CD4-positive, alpha-beta T cell treated with Interleukin-4 for 1 hour (primary cell): ENCODE data around the gene KDM2A.

Experiments
- DNase-seq, 2 donors: peaks; one replicate each; pipeline ENCODE4 v3.0.0-alpha.2; 2020 to 2022

Gene KDM2A

DNA sequence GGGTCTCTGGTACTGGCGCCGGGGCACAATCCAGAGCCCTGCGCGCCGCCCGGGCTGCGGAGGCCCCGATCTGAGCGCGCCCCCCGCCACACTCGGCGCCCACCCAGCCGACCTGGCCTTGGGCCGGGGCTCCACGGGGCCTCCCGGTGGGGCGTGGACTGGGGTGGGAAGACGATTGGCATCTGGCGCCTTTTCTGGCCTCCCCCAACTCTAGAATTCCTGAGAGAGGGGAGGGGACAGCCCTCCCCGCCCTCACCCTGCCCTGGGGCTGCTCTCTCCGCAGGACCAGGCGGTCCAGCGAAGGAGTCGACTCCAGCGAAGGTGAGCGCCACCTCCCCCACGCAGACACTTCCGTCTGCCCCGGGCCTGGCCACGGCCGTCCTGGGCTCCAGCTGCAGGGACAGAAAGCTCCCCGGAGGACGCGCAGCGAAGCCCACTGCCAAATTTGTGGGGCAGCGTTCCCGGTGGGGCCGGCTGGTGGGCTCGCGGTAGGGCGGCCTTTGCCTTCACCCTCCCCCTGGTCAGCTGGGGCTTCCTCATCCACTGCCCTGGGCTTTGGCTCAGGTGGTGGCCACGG lies 184.9 kb downstream of the KDM2A start:
- no peak for DNase-seq

DNA sequence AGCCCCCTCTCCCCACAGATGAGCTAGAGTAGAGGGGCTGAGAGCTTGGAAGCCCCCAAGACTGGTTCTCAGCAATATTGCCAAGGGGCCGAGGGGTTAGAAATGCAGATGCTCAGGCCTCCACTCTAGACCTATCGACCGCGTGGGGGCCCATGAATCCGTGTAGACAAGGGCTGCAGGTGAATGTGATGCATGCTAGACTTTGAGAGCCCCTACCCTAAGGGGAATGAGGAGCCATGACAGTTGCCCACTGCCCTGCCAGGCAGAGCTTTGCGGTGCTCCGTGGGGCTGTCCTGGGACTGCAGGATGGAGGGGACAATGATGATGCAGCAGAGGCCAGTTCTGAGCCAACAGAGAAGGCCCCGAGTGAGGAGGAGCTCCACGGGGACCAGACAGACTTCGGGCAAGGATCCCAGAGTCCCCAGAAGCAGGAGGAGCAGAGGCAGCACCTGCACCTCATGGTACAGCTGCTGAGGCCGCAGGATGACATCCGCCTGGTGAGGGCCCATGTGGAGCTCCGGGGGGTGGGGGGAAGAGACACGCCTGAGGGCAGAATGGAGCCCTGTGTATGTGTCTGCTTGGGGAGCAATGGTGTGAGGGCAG lies 185.5 kb downstream of the KDM2A start:
- no peak for DNase-seq

GRCh38 chr11:67306769-67307544 lies 187.9 kb downstream of the KDM2A start:
- no peak for DNase-seq

GRCh38 chr11:67307545-67308001 lies 188.5 kb downstream of the KDM2A start:
- no peak for DNase-seq
